Fibroblast of lung (primary cell): ENCODE measurements around the gene UQCRHL.

Experiments used
- EZH2 ChIP-seq: IDR thresholded peaks from 2 replicates; pipeline ENCODE4 v1.5.1; 2012; ENCODE audit warnings: low read length, control low read depth, mild to moderate bottlenecking; ENCODE audit errors: missing control alignments
- TF ChIP-seq, protein P1 (sequence below), 2 donors: IDR thresholded peaks in 1 of 2; conservative IDR thresholded peaks in 1 of 2; 1 replicate in 1 of 2; 2 replicates in 1 of 2; pipeline ENCODE4 v1.5.1; 2011 to 2012; ENCODE audit warnings: low read length in 2 of 2, control low read depth in 1 of 2, inconsistent platforms in 1 of 2, low read depth in 1 of 2, mild to moderate bottlenecking in 1 of 2

DNA sequence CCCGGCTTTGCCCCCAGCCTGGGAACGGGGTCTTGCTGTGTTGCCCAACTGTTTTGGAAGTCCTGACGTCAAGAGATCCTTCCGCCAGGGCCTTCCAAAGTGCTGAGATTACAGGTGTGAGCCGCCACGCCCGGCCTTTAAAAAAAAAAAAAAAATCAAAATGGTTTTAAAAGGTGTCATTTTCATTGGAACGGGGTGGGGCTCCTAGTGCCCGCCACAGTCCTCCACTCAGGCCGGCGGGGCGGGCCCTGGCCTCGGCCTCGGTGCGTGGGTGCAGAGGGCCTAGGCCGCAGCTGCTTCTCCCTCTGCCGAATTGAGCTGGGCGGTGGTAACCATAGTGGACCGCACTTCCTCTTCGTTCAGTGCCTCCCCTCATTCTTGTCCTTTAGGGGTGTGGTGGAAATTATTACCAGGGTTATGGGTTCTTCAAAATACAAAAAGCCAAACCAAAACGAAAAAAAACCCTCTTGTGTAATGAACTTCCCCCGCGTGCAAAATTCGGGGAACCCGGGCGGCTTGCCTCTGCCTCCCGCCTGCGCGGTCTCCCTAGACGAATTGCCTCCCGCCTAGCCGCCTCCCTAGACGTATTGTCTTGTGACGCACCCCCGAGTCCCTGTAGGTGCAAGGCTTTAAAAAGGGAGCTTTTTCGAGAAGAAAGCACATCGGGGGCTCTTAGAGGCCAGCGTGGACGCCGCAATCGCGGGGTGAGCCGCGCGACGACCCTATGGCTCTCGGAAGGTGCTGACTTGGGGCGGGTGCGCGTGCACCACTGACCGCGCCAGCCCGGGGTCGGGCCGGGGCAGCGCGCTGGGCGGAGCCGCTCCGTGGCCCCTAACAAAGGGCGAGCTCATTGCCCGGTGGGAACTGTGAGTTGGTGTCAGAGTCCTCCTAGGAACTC lies 29.6 kb upstream of the UQCRHL start:
- TF ChIP-seq, protein P1, sequence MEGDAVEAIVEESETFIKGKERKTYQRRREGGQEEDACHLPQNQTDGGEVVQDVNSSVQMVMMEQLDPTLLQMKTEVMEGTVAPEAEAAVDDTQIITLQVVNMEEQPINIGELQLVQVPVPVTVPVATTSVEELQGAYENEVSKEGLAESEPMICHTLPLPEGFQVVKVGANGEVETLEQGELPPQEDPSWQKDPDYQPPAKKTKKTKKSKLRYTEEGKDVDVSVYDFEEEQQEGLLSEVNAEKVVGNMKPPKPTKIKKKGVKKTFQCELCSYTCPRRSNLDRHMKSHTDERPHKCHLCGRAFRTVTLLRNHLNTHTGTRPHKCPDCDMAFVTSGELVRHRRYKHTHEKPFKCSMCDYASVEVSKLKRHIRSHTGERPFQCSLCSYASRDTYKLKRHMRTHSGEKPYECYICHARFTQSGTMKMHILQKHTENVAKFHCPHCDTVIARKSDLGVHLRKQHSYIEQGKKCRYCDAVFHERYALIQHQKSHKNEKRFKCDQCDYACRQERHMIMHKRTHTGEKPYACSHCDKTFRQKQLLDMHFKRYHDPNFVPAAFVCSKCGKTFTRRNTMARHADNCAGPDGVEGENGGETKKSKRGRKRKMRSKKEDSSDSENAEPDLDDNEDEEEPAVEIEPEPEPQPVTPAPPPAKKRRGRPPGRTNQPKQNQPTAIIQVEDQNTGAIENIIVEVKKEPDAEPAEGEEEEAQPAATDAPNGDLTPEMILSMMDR (conservative IDR thresholded peaks at IDR 0.05 in 1 of 2, IDR thresholded peaks at IDR 0.05 in 1 of 2; ENCODE audit: low read depth in 1 of 2, low read length in 2 of 2): no peak
- TF ChIP-seq EZH2: no peak
